Measurements from ENCODE around the gene GPC3. TPM values are rescaled to one million over a fixed set of nuclear protein-coding genes. Genes with fewer than 3 reads are reported as not detected.

GPC3 gene
- total RNA-seq, 1 donor from 2014 or later, result 306 TPM

Small RNA genes lying within 50 kb of the gene (small RNA-seq; reads per million reads assigned to genes)
- gene RNU6-203P, result not detected
